Measurements from ENCODE around the gene VSIG2.
"Not testable (repeated sequence)": the region's sequence is repeated elsewhere in the genome, so short reads cannot be mapped to it uniquely, and the experiment has no call there.

VSIG2 gene

GRCh38 chr11:124776865-124777645 is 25.0 kb upstream of the VSIG2 start:
- no peak for TF ChIP-seq CTCF (conservative IDR thresholded peaks at IDR 0.05; ENCODE audit: low read length)
- no peak for DNase-seq (ENCODE audit: low read depth)

DNA sequence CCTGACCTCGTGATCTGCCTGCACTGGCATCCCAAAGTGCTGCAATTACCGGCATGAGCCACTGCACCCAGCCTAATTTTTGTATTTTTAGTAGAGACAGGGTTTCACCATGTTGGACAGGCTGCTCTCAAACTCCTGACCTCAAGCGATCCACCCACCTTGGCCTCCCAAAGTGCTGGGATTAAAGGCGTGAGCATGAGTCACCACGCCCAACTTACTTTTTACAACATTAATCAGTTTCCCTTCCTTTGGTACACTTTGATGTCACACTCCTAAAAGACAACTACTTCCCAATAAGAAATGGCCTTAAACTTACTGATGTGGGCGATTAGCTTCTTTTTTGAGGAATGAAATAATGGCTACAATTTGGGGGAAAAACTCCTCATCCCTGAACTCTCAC is 18.9 kb upstream of the VSIG2 start:
- not testable (repeated sequence) for H3K4me3 ChIP-seq (ENCODE audit: low read length); DNase-seq (ENCODE audit: low read depth)

More at GRCh38 chr11:124776865-124777645, 25.0 kb upstream of the VSIG2 start:
- H3K4me3 ChIP-seq (ENCODE audit: low read length) = no peak overlapping the region

- H3K4me3 ChIP-seq (ENCODE audit: low read length) = no peak overlapping the region
- no peak for TF ChIP-seq CTCF (conservative IDR thresholded peaks at IDR 0.05; ENCODE audit: low read length)
- DNase-seq (ENCODE audit: low read depth) = peak; percentile 59
Measured at GRCh38 chr11:124769806-124770774, 18.0 kb upstream of the VSIG2 start.

DNA sequence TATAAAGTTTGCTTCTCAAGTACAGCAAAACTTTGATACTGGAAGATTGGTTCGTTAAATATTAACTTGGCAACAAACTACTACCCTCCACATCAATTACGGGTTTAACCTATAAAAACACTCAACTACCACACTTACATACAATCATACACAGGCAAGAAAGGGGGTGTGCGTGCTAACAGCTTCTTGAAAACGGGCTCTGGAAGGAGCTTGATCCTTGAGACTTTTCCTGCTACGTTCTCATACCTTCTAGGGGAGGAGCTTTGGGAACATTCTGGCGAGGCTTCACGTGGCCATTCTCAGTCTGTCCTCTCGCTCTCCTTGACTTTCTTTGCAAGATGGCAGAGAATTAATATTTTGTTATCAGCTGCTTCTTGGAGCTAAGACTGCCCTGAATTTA is 16.9 kb upstream of the VSIG2 start:
- H3K4me3 ChIP-seq (ENCODE audit: low read length) = no peak overlapping the region
- TF ChIP-seq CTCF (conservative IDR thresholded peaks at IDR 0.05; ENCODE audit: low read length) = no peak
- DNase-seq (ENCODE audit: low read depth) = no peak

DNA sequence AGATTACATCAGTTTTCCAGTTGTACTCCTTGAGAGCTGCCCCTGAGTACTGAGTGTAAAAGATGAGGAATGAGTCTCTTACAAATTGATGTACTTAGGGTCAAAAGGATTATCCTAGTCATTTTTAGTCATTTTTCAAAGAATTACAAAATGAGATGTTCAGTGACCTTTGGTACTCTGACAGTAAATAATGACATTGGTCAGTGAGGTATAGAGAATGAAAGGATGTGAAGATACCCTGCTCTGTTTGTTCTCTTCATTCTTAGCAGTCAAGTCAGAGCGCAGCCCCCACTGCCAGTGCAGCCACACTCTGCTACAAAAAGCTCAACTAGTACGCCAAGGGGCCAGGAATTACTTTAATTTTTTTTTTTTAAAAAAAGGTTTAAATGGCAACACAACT is 14.1 kb upstream of the VSIG2 start:
- no peak overlapping the region for H3K4me3 ChIP-seq (ENCODE audit: low read length)
- no peak for TF ChIP-seq CTCF (conservative IDR thresholded peaks at IDR 0.05; ENCODE audit: low read length)
- no peak for DNase-seq (ENCODE audit: low read depth)

- peak overlapping the region; percentile 57 for H3K4me3 ChIP-seq (ENCODE audit: low read length)
- peak; percentile 54 for DNase-seq (ENCODE audit: low read depth)
- peak; percentile 71 for TF ChIP-seq CTCF (conservative IDR thresholded peaks at IDR 0.05; ENCODE audit: low read length)
Measured at GRCh38 chr11:124763156-124763947, 11.3 kb upstream of the VSIG2 start.

DNA sequence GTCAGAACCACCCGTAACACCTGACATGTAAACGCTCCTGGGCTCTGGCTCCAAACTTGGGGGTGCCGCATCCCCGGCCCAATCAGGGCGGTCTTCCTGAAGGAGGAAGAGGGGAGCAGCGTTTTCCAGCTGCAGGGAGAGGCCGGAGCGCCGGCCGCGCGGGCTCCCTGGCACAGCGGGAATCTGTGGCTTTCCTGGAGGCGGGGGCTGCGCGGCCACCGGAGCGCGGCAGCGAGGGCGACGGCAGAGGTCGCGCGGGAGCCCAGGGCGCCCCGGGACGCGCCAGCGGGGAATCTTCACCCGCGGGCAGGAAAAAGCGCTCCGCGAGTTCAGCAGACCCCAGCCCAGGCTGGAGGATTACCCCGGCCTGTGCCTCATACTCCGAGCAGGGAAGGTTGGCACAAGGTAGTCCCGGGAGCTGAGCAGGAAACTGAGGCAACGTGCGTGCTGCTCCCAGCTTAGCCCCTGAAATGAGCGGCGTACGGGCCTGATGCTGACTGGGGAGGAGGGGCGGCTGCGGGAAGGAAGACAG is 10.6 kb upstream of the VSIG2 start:
- DNase-seq (ENCODE audit: low read depth) = no peak
- no peak for TF ChIP-seq CTCF (conservative IDR thresholded peaks at IDR 0.05; ENCODE audit: low read length)
- H3K4me3 ChIP-seq (ENCODE audit: low read length) = peak overlapping the region; percentile 57
